Liver (tissue), 9 donors: Measurements from ENCODE around the gene FRK. TPM values are rescaled to one million over a fixed set of nuclear protein-coding genes. Genes with fewer than 3 reads are reported as not detected.

Experiments
- DNase-seq: peaks from one replicate; pipeline ENCODE4 v3.0.0-alpha.2; 2017; ENCODE audit warnings: low spot score
- H3K27ac ChIP-seq, 2 donors: one replicate each; pipeline ENCODE4 v1.7.0; 2013; ENCODE audit warnings: inconsistent platforms in 2 of 2, low read length in 2 of 2, control low read depth in 1 of 2, low read depth in 1 of 2, mild to moderate bottlenecking in 1 of 2
- H3K27me3 ChIP-seq, 4 donors: one replicate each; pipeline versions ENCODE4 v1.6.1 to v1.7.0; 2013; ENCODE audit warnings: low read length in 3 of 4, inconsistent platforms in 1 of 4, mild to moderate bottlenecking in 1 of 4, moderate library complexity in 1 of 4; ENCODE audit not compliant: control insufficient read depth in 4 of 4, insufficient read depth in 4 of 4
- H3K36me3 ChIP-seq, 4 donors: one replicate each; pipeline versions ENCODE4 v1.6.1 to v1.7.0; 2013; ENCODE audit warnings: low read length in 3 of 4, mild to moderate bottlenecking in 3 of 4, low read depth in 1 of 4, moderate library complexity in 1 of 4; ENCODE audit not compliant: control insufficient read depth in 4 of 4, insufficient read depth in 3 of 4
- H3K4me1 ChIP-seq, 4 donors: one replicate each; pipeline versions ENCODE4 v1.6.1 to v1.7.0; 2013; ENCODE audit warnings: low read length in 3 of 4, mild to moderate bottlenecking in 3 of 4, moderate library complexity in 1 of 4; ENCODE audit not compliant: control insufficient read depth in 4 of 4, insufficient read depth in 4 of 4
- H3K4me3 ChIP-seq, 3 donors: one replicate each; pipeline versions ENCODE4 v1.6.1 to v1.7.0; 2013; ENCODE audit warnings: low read length in 3 of 3, control low read depth in 1 of 3, low read depth in 1 of 3, mild to moderate bottlenecking in 1 of 3
- H3K9ac ChIP-seq, 2 donors: one replicate each; pipeline ENCODE4 v1.7.0; 2013; ENCODE audit warnings: low read length in 2 of 2, mild to moderate bottlenecking in 2 of 2, moderate library complexity in 2 of 2, control low read depth in 1 of 2, low read depth in 1 of 2
- H3K9me3 ChIP-seq, 4 donors: one replicate each; pipeline versions ENCODE4 v1.6.1 to v1.7.0; 2013; ENCODE audit warnings: low read length in 3 of 4; ENCODE audit not compliant: control insufficient read depth in 4 of 4
- ATF3 ChIP-seq: IDR thresholded peaks from 2 replicates; pipeline ENCODE4 v1.6.1; 2016; ENCODE audit warnings: antibody characterized with exemption
- EGR1 ChIP-seq, 2 donors: IDR thresholded peaks; 2 replicates each; pipeline ENCODE4 v1.6.1; 2016 to 2018; ENCODE audit warnings: antibody characterized with exemption in 2 of 2, low read depth in 2 of 2
- FOXA1 ChIP-seq: IDR thresholded peaks from 2 replicates; pipeline ENCODE4 v1.6.1; 2016; ENCODE audit warnings: antibody characterized with exemption
- FOXA2 ChIP-seq: IDR thresholded peaks from 2 replicates; pipeline ENCODE4 v1.6.1; 2016; ENCODE audit warnings: antibody characterized with exemption
- GABPA ChIP-seq, 2 donors: IDR thresholded peaks in 1 of 2; conservative IDR thresholded peaks in 1 of 2; 2 replicates each; pipeline ENCODE4 v1.6.1; 2016; ENCODE audit warnings: antibody characterized with exemption in 2 of 2, mild to moderate bottlenecking in 1 of 2, moderate library complexity in 1 of 2
- HNF4A ChIP-seq, 2 donors: conservative IDR thresholded peaks; 2 replicates each; pipeline ENCODE4 v1.6.1; 2016; ENCODE audit warnings: antibody characterized with exemption in 2 of 2, mild to moderate bottlenecking in 2 of 2
- HNF4G ChIP-seq: IDR thresholded peaks from 2 replicates; pipeline ENCODE4 v1.6.1; 2016; ENCODE audit warnings: antibody characterized with exemption
- JUND ChIP-seq, 2 donors: IDR thresholded peaks; 2 replicates each; pipeline ENCODE4 v1.6.1; 2016; ENCODE audit warnings: antibody characterized with exemption in 2 of 2
- MAX ChIP-seq: IDR thresholded peaks from 2 replicates; pipeline ENCODE4 v1.6.1; 2016; ENCODE audit warnings: antibody characterized with exemption
- NR2F2 ChIP-seq: IDR thresholded peaks from 2 replicates; pipeline ENCODE4 v1.6.1; 2016; ENCODE audit warnings: antibody characterized with exemption
- RAD21 ChIP-seq, 2 donors: IDR thresholded peaks; 2 replicates each; pipeline ENCODE4 v1.6.1; 2016; ENCODE audit warnings: antibody characterized with exemption in 2 of 2, mild to moderate bottlenecking in 2 of 2
- REST ChIP-seq: IDR thresholded peaks from 2 replicates; pipeline ENCODE4 v1.6.1; 2016; ENCODE audit warnings: antibody characterized with exemption, mild to moderate bottlenecking
- RXRA ChIP-seq, 2 donors: IDR thresholded peaks; 2 replicates each; pipeline ENCODE4 v1.6.1; 2017 to 2018; ENCODE audit warnings: antibody characterized with exemption in 2 of 2, mild to moderate bottlenecking in 1 of 2
- SP1 ChIP-seq: IDR thresholded peaks from 2 replicates; pipeline ENCODE4 v1.6.1; 2018; ENCODE audit warnings: antibody characterized with exemption, mild to moderate bottlenecking
- TAF1 ChIP-seq: conservative IDR thresholded peaks from 2 replicates; pipeline ENCODE4 v1.6.1; 2016; ENCODE audit warnings: antibody characterized with exemption, mild to moderate bottlenecking
- YY1 ChIP-seq: IDR thresholded peaks from 2 replicates; pipeline ENCODE4 v1.6.1; 2016; ENCODE audit warnings: antibody characterized with exemption, mild to moderate bottlenecking
- ZBTB33 ChIP-seq: IDR thresholded peaks from 2 replicates; pipeline ENCODE4 v1.6.1; 2016; ENCODE audit warnings: antibody characterized with exemption
- WGBS: extraction: QIAGEN DNeasy Blood & Tissue Kit; methylation state at CpG from one replicate; pipeline ENCODE4 v1.1.7; 2013; 5-methylcytosine and 5-hydroxymethylcytosine counted together
- polyA plus RNA-seq, 2 donors: library from polyadenylated mRNA; stranded (reverse) in 1 of 2; unstranded in 1 of 2; fragments of 200-250 nt in 1 of 2; fragments of >200 nt in 1 of 2; fragmentation: Nextera tagmentation in 1 of 2; extraction: Ambion mirVana in 1 of 2; gene quantifications; one replicate each; pipeline versions ENCODE4 v1.2.1 to v1.2.3, GENCODE V29; 2013 to 2015
- total RNA-seq, 2 donors: library from RNA; depleted of rRNA; stranded (reverse); fragments of >200 nt; gene quantifications; one replicate each; pipeline ENCODE4 v1.2.3, GENCODE V29; 2014
- TF ChIP-seq, protein P1 (sequence below): fragments of 150-350 bp; IDR thresholded peaks from 2 replicates; pipeline ENCODE4 v1.5.1; 2017; ENCODE audit warnings: improper control_type of control experiment, low read depth, low read length; ENCODE audit not compliant: missing input control
- donor health status: healthy.
- donor health status: healthy.
- donor health status: healthy.
- donor health status: healthy.
- donor health status: healthy.

FRK gene
- total and polyA plus RNA-seq, 4 donors: 3.6 to 26.8 (median 5.3) TPM

DNA sequence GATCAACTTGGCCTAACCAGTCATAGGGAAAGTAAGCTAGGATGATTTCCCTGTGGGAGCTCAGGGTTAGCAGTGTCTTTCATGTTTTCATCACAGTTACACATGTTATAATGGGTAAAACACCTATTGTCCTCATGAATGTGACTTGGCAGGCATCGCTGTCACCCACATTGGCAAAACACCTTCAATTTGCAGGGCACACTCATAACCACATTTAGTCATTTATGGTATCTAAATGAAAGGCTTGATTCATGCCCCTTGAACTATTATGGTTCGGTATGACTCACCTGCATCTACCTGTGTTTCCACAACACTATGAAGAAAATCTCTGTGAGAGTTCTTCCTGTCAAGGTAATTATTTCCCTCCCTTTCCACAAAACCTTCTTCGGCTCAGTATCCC lies 49.2 kb downstream of the FRK start:
- no peaks in the 10 kb centered on the region for H3K9me3 ChIP-seq
- TF ChIP-seq REST (no peak), ZBTB33 (no peak), FOXA1 (no peak), FOXA2 (no peak), EGR1 (IDR thresholded peaks at IDR 0.05; ENCODE audit: low read depth in 2 of 2) (no peak), HNF4A (conservative IDR thresholded peaks at IDR 0.05) (no peak)
- WGBS: 55% methylated on average over 3 of the region's 3 CpGs
- peak overlapping the region; percentile 29 to 86 for H3K27ac ChIP-seq
- no peak overlapping the region for H3K4me3 ChIP-seq
- H3K4me1 ChIP-seq: peaks cover 18 to 58% (median 55%) of the 10 kb centered on the region in 4 donors
- DNase-seq: no peak
- H3K9ac ChIP-seq: no peak overlapping the region
- no peaks in the 10 kb centered on the region for H3K36me3 ChIP-seq
- no peaks in the 10 kb centered on the region for H3K27me3 ChIP-seq

DNA sequence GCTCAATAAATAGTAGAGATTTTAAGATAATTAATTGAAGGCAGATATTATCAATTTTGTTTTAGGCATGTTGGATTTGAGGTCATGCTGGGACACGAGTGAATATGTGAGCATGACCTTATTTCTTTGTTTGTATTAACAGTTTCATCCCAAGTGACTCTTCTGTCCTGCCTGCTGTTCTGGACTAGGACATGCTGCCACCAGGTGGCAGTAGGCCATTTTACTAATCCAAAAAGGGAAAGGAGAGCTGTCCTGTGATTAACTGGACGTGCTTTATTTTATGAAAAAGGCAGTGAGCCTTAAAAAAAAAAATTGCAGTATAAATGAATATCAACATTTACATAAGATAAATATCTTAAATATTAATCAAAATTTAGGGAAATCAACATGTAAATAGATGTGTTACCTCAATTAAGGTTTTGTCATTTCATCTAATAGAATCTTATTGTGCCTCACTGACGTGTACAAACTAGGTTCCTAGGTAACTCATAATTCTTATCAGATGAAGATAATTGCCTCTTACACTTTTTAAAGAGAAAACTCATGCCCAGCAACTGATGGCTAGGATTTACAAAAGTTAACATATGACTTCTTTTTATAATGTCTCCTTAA lies 49.8 kb downstream of the FRK start:
- DNase-seq: peak; percentile 49
- peak overlapping the region in 1 of 2 donors; percentile 86 for H3K27ac ChIP-seq
- H3K4me3 ChIP-seq: no peak overlapping the region
- H3K36me3 ChIP-seq: no peaks in the 10 kb centered on the region
- H3K27me3 ChIP-seq: no peaks in the 10 kb centered on the region
- TF ChIP-seq HNF4A (conservative IDR thresholded peaks at IDR 0.05) (peak; percentile 27 to 49), NR2F2 (peak; percentile 15), FOXA2 (no peak), JUND (IDR thresholded peaks at IDR 0.05) (peak in 1 of 2 donors; percentile 25), YY1 (no peak), ZBTB33 (no peak), MAX (peak; percentile 11), REST (no peak), ATF3 (no peak), SP1 (no peak), FOXA1 (no peak), RAD21 (IDR thresholded peaks at IDR 0.05) (peak; percentile 93 to 95), GABPA (IDR thresholded peaks at IDR 0.05 in 1 of 2, conservative IDR thresholded peaks at IDR 0.05 in 1 of 2) (no peak), TAF1 (no peak), HNF4G (peak; percentile 13), EGR1 (IDR thresholded peaks at IDR 0.05; ENCODE audit: low read depth in 2 of 2) (no peak), RXRA (IDR thresholded peaks at IDR 0.05) (peak; percentile 58 to 88)
- TF ChIP-seq, protein P1, sequence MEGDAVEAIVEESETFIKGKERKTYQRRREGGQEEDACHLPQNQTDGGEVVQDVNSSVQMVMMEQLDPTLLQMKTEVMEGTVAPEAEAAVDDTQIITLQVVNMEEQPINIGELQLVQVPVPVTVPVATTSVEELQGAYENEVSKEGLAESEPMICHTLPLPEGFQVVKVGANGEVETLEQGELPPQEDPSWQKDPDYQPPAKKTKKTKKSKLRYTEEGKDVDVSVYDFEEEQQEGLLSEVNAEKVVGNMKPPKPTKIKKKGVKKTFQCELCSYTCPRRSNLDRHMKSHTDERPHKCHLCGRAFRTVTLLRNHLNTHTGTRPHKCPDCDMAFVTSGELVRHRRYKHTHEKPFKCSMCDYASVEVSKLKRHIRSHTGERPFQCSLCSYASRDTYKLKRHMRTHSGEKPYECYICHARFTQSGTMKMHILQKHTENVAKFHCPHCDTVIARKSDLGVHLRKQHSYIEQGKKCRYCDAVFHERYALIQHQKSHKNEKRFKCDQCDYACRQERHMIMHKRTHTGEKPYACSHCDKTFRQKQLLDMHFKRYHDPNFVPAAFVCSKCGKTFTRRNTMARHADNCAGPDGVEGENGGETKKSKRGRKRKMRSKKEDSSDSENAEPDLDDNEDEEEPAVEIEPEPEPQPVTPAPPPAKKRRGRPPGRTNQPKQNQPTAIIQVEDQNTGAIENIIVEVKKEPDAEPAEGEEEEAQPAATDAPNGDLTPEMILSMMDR: peak; percentile 89
- peaks cover 14 to 52% (median 49%) of the 10 kb centered on the region in 4 donors for H3K4me1 ChIP-seq
- H3K9me3 ChIP-seq: no peaks in the 10 kb centered on the region
- no peak overlapping the region for H3K9ac ChIP-seq
- WGBS: 13% methylated on average over 3 of the region's 3 CpGs
